Uterus (tissue), 4 donors: ENCODE results near the gene TPRKB. TPM values are rescaled to one million over a fixed set of nuclear protein-coding genes. Genes with fewer than 3 reads are reported as not detected.
"Not testable (repeated sequence)": the region's sequence is repeated elsewhere in the genome, so short reads cannot be mapped to it uniquely, and the experiment has no call there.

Source experiments
- DNase-seq, 2 donors: peaks; one replicate each; pipeline ENCODE4 v3.0.0-alpha.2; 2019 to 2020
- H3K27ac ChIP-seq, 2 donors: fragments of 200-600 bp; sonication (generic); 1 replicate in 1 of 2; 2 replicates in 1 of 2; pipeline ENCODE4 v1.5.1; 2016 to 2018
- H3K27me3 ChIP-seq, 2 donors: fragments of 200-600 bp; sonication (generic); one replicate each; pipeline ENCODE4 v1.5.1; 2018 to 2019; ENCODE audit warnings: control low read depth in 1 of 2
- H3K36me3 ChIP-seq, 2 donors: fragments of 200-600 bp; sonication (generic); one replicate each; pipeline ENCODE4 v1.5.1; 2019; ENCODE audit warnings: control low read depth in 1 of 2
- H3K4me1 ChIP-seq, 2 donors: fragments of 200-600 bp; sonication (generic); one replicate each; pipeline ENCODE4 v1.5.1; 2018 to 2019; ENCODE audit warnings: control low read depth in 1 of 2
- H3K4me3 ChIP-seq, 2 donors: fragments of 200-600 bp; sonication (generic); 1 replicate in 1 of 2; 2 replicates in 1 of 2; pipeline ENCODE4 v1.5.1; 2018 to 2019; ENCODE audit warnings: mild to moderate bottlenecking in 1 of 2
- H3K9me3 ChIP-seq, 2 donors: fragments of 200-600 bp; sonication (generic); one replicate each; pipeline ENCODE4 v1.5.1; 2019; ENCODE audit warnings: control low read depth in 1 of 2
- CTCF ChIP-seq, 4 experiments: fragments of 200-600 bp in 2 of 4; fragments of 450-650 bp in 2 of 4; sonication (generic) in 2 of 4; IDR thresholded peaks; one replicate each; pipeline ENCODE4 v1.5.1; 2016 to 2019; ENCODE audit warnings: antibody characterized with exemption in 4 of 4, mild to moderate bottlenecking in 2 of 4, moderate library complexity in 1 of 4
- POLR2A ChIP-seq, 2 donors: fragments of 450-650 bp; IDR thresholded peaks; one replicate each; pipeline ENCODE4 v1.6.1; 2016; ENCODE audit warnings: antibody characterized with exemption in 2 of 2, mild to moderate bottlenecking in 1 of 2, moderate library complexity in 1 of 2
- intact Hi-C: fragments of 100-400 bp; cut with DNase I; formaldehyde crosslinking; loops from one replicate; pipeline ENCODE4 v1.15.1; 2023; ENCODE audit warnings: low total_unique reads
- total RNA-seq, 4 donors: library from RNA; depleted of rRNA in 3 of 4; stranded (reverse); fragments of >200 nt in 3 of 4; gene quantifications; one replicate each; pipeline versions ENCODE4 v1.1.0 to v1.2.4, GENCODE V29; 2014 to 2023
- donor health status: DM: yes; HTN: yes; CAD: no.

Gene TPRKB
- total RNA-seq, 4 donors from 2014 or later = 25.4 to 49.6 (median 39.6) TPM

DNA sequence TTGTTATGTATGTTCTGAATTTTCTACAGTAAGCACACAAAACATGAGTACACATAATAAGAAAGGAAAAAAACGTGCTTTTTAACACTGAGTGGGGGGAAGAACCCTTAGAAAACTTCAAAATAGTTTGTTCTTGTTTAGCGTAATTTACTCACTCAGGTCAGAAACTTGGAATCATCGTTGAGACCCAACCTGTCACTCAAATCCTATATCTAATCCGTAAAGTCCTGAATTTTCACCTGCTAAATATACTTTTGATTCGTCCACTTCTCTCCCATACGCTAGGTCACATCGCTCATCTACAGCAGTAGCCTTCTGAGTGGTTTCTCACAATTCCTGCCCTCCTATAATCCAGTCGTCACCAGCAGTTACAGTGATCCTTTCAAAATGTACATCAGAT is 767 bp downstream of the TPRKB start:
- Histone ChIP-seq H3K4me3 (peak overlapping the region; percentile 64 to 80), H3K27ac (peak overlapping the region; percentile 67 to 70), H3K36me3 (no peaks in the 10 kb centered on the region), H3K9me3 (no peaks in the 10 kb centered on the region), H3K27me3 (no peaks in the 10 kb centered on the region), H3K4me1 (no peaks in the 10 kb centered on the region)
- TF ChIP-seq POLR2A (IDR thresholded peaks at IDR 0.05) (no peak), CTCF (IDR thresholded peaks at IDR 0.05) (no peak)
- intact Hi-C loops = no loop called here
- DNase-seq = no peak

DNA sequence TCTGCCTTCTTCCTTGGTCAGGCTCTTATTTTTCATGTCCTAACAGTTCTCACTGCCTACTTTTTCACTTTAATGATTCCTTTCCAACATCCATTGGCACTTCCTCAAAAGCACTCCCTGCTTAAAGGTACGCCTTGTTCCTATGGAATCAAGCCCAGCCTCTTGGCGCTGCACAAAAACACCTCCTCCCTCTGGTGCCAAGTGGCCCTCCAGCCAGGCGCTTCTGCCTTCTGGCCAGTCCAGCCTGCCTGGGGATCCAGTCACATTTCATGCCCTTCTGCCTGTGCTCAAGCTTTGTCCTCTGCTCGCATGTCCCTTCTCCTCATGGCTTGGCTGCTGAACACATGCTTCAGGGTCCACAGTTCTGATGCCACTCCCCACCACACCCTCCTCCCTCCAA is 6.3 kb downstream of the TPRKB start:
- no peak overlapping the region for H3K4me3 ChIP-seq
- no peaks in the 10 kb centered on the region for H3K27me3 ChIP-seq
- DNase-seq = peak in 1 of 2 donors; percentile 40
- peak overlapping the region; percentile 29 to 34 for H3K27ac ChIP-seq
- H3K9me3 ChIP-seq = no peaks in the 10 kb centered on the region
- no peaks in the 10 kb centered on the region for H3K36me3 ChIP-seq
- H3K4me1 ChIP-seq = no peaks in the 10 kb centered on the region
- intact Hi-C loops = no loop called here
- no peak for TF ChIP-seq CTCF (IDR thresholded peaks at IDR 0.05)

GRCh38 chr2:73728711-73729110 is 8.4 kb downstream of the TPRKB start:
- Histone ChIP-seq H3K4me3 (no peak overlapping the region), H3K27ac (no peak overlapping the region), H3K27me3 (no peaks in the 10 kb centered on the region), H3K9me3 (no peaks in the 10 kb centered on the region), H3K36me3 (no peaks in the 10 kb centered on the region), H3K4me1 (no peaks in the 10 kb centered on the region)
- DNase-seq = no peak
- no peak for TF ChIP-seq CTCF (IDR thresholded peaks at IDR 0.05)
- no peak for TF ChIP-seq POLR2A (IDR thresholded peaks at IDR 0.05)
- intact Hi-C loops = no loop called here

GRCh38 chr2:73728043-73728442 is 9.1 kb downstream of the TPRKB start:
- Histone ChIP-seq H3K4me1 (no peaks in the 10 kb centered on the region), H3K4me3 (no peak overlapping the region), H3K27ac (no peak overlapping the region), H3K9me3 (no peaks in the 10 kb centered on the region), H3K36me3 (no peaks in the 10 kb centered on the region), H3K27me3 (no peaks in the 10 kb centered on the region)
- DNase-seq = no peak
- TF ChIP-seq POLR2A (IDR thresholded peaks at IDR 0.05) (no peak), CTCF (IDR thresholded peaks at IDR 0.05) (no peak)
- intact Hi-C loops = no loop called here

- H3K27ac ChIP-seq, intact Hi-C loops, H3K9me3 ChIP-seq, H3K27me3 ChIP-seq, H3K36me3 ChIP-seq, H3K4me3 ChIP-seq, DNase-seq, H3K4me1 ChIP-seq: not testable (repeated sequence)
Observed at GRCh38 chr2:73726657-73727056, 10.5 kb downstream of the TPRKB start.
